HG03103 (cell line): ENCODE data around the gene GRIK2.

ENCODE experiments used
- ATAC-seq: cut with Tn5 transposase; IDR thresholded peaks from one replicate; pipeline ENCODE4 v1.9.1; 2021; ENCODE audit warnings: low read depth; ENCODE audit not compliant: unreplicated experiment

The GRIK2 gene

GRCh38 chr6:101451981-101452380 lies 58.5 kb downstream of the GRIK2 start:
- no peak for ATAC-seq

GRCh38 chr6:101453221-101453620 lies 59.7 kb downstream of the GRIK2 start:
- no peak for ATAC-seq

DNA sequence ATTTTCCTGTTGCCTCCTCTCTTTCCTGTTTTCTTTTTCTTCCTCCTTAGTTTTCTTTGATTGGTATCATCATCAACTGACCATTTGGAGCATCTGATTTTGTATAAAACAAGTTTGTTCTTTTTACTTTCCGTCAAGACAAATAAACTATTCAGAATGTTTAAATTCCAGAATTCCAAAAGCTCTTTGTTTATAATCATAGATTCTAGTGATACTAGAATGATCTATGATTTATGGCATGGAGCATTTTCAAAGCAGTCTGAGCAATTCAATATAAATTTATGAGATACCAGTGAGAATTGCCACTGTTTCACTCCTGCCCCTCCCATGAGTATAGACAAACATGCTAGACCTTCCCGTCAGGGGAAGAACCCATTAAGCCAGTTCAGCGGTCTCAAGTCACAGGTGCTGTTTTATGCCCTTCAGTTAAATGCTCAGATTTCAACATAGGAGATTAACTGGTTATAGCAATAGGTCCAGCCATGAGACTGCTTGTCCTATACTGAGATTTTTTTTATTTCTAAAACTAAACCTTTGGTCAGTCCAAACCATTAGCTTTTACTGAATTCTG lies 60.7 kb downstream of the GRIK2 start:
- ATAC-seq = no peak

DNA sequence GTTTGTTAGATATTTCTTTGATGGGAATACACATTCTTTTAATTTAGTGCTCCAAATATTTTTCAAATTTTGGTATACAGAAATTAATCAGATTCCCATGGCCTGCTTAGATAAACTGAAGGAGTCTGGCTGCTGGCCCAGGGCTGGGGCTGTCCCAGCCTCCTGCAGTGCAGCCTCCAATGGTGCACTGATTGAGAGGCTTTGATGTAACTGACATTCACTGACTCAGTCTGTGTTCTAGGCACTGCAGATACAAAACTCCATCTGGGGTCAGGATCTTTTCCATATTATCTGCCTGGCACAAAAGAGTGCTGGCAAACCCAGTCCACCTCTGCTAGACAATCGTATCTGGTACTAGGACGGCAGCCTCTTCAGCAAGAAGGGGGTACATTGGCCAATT lies 64.8 kb downstream of the GRIK2 start:
- no peak for ATAC-seq

- ATAC-seq = no peak
Observed at GRCh38 chr6:101458826-101459225, 65.3 kb downstream of the GRIK2 start.

DNA sequence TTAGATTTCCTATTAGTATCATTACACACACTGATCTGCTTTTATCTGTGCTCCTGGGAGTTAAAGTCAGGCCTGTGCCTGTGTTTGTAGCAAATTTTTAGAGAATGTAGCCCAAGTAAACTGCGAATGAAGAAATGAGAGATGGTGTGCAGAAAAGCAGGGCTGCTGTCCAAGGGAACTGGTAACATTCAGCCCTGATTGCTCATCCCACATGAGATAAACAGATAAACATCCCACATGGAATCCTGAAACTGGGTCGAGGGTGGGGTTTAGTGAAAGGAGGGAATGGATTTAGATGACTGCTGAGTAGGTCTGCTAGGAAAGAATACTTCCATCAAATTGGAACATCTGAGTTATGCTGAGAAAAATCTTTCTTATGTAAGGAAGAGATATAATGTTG lies 69.1 kb downstream of the GRIK2 start:
- ATAC-seq = no peak

DNA sequence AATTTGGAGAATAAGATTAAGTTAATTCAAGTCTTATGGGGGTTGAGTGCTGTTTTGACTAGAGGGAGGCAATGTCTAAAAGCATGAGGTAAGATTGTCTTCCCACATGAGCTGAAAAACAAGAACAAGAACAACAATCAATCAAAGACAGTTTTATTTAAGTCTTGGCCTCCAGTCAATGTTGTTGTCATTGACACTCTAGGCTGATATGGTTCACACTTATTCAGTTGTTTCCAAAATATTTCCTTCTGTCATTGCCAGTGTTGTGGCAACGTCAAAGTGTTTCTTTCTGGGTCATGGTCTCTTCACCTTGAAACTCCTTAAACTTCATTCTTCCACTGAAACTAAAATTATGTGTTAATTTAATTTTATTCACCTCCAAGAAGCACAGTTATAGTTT lies 72.4 kb downstream of the GRIK2 start:
- ATAC-seq = no peak

- ATAC-seq = no peak
Observed at GRCh38 chr6:101477436-101477835, 83.9 kb downstream of the GRIK2 start.

- no peak for ATAC-seq
Observed at GRCh38 chr6:101478891-101479290, 85.4 kb downstream of the GRIK2 start.

DNA sequence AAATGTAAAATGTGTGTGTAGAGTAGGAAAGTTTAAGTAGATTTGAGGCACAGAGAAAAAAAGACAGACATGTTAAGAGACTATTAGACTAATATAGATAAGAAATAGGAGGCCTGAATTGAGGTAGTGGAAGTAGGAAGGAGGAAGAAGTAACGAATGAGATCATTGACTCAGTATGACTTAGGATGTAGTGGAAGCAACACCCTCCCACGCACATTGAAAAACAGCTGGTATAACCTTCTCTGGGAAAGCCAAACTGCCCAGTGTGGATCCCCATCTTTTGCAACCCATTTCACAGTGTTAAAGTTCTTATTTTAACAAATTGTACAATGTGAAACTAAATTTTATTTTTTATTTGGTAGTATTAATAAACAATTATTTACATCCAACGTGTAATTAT lies 89.1 kb downstream of the GRIK2 start:
- ATAC-seq = no peak

DNA sequence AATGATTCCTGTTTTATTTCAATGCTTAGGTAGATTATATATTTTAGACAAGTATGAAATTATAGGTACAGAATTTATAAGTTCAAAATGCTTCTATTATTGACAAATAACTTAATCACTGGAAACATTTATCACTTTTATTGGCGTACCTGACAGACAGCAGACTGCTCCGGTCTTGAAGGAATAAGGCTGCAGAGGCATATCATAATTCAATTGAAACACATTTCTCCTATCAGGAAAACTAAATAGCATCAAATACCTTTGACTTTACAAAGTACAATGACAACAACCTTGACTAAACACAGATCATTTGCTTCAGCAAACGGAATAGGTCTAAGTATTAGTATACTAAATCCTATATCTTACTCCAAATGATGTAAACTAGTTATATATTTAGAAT lies 91.3 kb downstream of the GRIK2 start:
- no peak for ATAC-seq

- ATAC-seq = no peak
Observed at GRCh38 chr6:101486124-101486523, 92.6 kb downstream of the GRIK2 start.

GRCh38 chr6:101486726-101487125 lies 93.2 kb downstream of the GRIK2 start:
- no peak for ATAC-seq

DNA sequence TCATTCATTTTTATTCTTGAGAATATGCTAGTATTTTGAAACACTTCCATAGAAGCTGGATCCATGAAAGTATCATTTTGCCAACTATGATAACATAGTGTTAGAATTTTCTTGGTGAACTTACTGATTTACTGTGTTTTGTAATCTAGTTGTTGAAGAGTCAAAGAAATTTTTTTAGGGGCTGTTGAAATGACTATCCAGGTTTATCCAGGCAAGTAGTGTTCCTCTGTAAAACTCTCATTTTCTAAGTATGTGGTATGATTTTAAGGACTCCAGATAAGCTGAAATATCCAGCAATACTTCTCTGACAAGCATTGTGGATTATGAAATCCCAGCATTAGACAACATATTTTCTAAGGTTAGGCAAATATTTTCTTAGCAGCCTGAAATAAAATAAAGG lies 95.9 kb downstream of the GRIK2 start:
- no peak for ATAC-seq

DNA sequence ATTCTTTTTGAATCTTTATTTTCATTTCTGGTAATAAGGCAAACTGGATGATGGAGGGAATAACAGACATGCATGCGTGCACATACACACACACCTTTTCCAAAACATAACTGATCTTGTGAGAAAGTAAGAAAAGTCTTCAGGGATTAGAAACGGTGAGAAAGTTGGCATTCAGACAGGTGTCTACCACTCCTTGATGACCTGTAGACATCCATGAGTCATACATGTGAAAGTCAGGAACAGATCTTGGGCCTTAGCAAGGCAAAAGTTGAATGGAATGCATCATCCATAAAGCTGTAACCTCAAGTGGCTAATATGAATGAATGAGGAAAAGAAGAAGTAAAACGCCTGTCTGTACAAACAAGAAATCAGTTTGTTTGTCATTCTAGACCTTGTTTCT lies 97.3 kb downstream of the GRIK2 start:
- no peak for ATAC-seq

- ATAC-seq = no peak
Observed at GRCh38 chr6:101502818-101503217, 109.3 kb downstream of the GRIK2 start.

DNA sequence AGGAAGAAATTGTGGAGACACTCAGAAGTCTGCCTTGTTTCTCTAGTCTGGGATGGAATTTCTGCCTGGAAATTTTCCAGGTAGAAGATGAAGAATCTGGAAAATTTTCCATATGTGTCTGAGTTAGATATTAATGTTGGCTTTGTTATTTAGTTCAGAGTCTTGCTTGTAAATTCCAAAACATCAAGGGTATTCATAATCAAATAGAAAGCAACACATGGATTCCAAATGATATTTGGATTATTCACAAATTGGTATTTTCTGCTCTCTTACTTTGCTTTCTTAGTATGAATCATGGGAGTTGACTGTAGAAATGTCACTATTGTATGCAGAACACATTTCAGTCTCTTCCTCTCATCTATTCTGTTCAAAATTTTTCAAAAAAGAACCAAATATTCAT lies 116.0 kb downstream of the GRIK2 start:
- ATAC-seq = no peak

- ATAC-seq = no peak
Observed at GRCh38 chr6:101513181-101513580, 119.7 kb downstream of the GRIK2 start.

DNA sequence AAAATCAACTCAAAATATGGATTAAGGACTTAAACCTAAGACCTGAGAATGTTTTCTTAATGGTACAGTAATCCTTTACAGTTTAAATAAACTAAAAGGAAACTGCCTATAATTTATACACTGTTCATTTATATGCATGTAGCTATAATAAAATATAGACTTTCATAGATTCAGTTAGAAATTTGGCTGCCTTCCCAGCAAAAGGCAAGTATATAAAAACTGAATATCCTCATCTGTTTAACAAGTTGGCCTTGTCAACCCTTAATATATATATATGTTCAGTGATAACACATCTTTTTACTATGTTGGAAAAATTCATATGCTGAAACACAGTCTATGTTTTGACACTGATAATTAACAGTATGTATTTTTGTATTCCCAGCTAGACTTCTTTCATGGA lies 123.1 kb downstream of the GRIK2 start:
- ATAC-seq = no peak

GRCh38 chr6:101517632-101518031 lies 124.1 kb downstream of the GRIK2 start:
- ATAC-seq = peak; percentile 79

DNA sequence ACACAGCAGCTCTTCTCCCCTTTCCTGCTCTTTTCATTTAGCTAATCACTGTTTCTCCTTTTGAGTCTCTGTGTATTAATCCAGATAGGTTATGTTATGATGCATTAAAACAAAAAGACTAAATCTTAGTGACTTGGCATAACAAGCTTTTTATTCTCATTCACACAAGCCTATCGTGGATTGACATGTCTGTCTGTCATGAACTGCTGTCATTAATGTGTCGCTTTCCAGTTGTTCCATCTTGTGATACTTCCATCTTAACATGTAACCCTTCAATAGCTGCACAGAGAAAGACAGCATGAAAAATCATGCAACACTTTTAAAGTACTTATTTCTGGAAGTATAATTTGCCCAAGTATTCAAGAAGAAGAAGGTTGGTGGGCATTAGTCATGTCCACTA lies 128.7 kb downstream of the GRIK2 start:
- no peak for ATAC-seq

DNA sequence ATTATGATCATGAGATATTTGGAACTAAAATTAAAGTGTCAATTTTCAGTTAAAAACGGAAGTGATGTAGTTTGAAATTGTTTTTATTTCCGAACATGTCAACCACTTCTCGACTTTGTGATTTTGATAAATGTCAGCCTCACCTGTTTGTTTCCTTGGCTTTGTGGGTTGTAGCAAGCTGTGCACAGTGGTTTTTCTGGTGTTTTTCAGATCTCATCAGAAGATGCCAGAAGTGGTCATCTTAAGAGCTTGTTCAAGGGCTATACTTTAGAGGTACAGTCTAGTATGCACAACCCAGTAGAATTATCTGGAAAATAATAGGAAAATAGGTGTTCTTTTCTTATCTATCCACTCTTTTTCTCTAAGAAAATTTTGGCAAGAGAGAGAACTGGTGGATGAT lies 134.0 kb downstream of the GRIK2 start:
- no peak for ATAC-seq

DNA sequence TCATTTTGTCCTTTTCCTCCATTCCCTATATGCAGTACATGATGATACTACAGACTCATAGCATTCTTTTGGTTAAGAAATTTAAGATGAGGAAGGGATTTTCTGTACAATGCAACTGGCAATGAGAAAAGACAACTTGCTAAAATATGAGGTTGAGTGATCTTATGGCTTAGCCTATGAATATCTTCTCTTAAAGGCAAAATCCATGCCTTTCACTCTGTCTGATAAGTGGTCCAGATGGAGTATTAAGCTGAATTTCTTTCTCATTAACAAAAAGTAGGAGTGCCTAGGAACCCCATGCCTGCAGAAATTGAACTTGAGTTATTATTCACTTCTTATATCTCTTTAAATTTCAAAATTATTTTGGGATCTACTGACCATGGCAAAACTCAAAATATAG lies 135.3 kb downstream of the GRIK2 start:
- no peak for ATAC-seq
